Erythroblast (primary cell): ENCODE results near the gene CACNA1S.

Experiments used
- GATA1 ChIP-seq: IDR thresholded peaks from 2 replicates; pipeline ENCODE4 v1.6.1; 2011; ENCODE audit warnings: low read depth, mild to moderate bottlenecking, control low read depth, low read length, moderate library complexity
- POLR2A ChIP-seq: IDR thresholded peaks from 2 replicates; pipeline ENCODE4 v1.6.1; 2011; ENCODE audit warnings: mild to moderate bottlenecking, low read length

DNA sequence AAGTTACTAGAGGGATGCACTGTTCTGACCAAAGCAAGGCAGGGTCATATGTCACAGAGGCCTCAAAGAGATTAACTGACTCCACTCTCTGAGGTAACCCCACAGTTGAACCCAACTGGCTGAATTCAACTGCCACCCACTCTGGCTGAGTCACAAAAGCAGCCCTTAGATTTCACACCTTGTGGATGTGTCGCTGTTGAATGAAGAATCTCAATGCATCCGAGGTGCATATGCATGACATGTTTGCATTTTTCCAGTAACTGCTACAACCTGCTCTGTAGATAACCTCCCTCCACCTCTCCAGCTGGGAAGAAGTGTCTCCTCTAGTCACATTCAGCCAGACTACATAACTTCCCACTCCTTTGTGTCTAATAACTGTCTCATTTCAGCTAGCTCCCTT lies 60.8 kb downstream of the CACNA1S start:
- TF ChIP-seq POLR2A (no peak), GATA1 (no peak)
